ENCODE measurements around the gene CCL17.
A peak's percentile ranks its signal among the peaks of the same experiment; 100 is the strongest.

Gene CCL17

GRCh38 chr16:57427307-57427706 is 22.7 kb downstream of the CCL17 start:
- H3K4me1 Mint-ChIP-seq: peaks cover 4% of the 10 kb centered on the region
- peaks cover 48% of the 10 kb centered on the region for H3K36me3 Mint-ChIP-seq (ENCODE audit: low read depth)
- H3K9me3 Mint-ChIP-seq: no peaks in the 10 kb centered on the region
- H3K27me3 Mint-ChIP-seq (ENCODE audit: low read depth, poor library complexity): no peaks in the 10 kb centered on the region
- TF ChIP-seq CTCF (IDR thresholded peaks at IDR 0.05): no peak
- DNase-seq: no peak
- peak overlapping the region; percentile 68 for H3K27ac Mint-ChIP-seq
- no peak overlapping the region for H3K4me3 Mint-ChIP-seq

GRCh38 chr16:57427824-57428223 is 23.3 kb downstream of the CCL17 start:
- H3K36me3 Mint-ChIP-seq (ENCODE audit: low read depth): peaks cover 53% of the 10 kb centered on the region
- H3K4me3 Mint-ChIP-seq: no peak overlapping the region
- no peaks in the 10 kb centered on the region for H3K27me3 Mint-ChIP-seq (ENCODE audit: low read depth, poor library complexity)
- no peaks in the 10 kb centered on the region for H3K9me3 Mint-ChIP-seq
- no peak overlapping the region for H3K27ac Mint-ChIP-seq
- H3K4me1 Mint-ChIP-seq: no peaks in the 10 kb centered on the region
- DNase-seq: no peak
- no peak for TF ChIP-seq CTCF (IDR thresholded peaks at IDR 0.05)

DNA sequence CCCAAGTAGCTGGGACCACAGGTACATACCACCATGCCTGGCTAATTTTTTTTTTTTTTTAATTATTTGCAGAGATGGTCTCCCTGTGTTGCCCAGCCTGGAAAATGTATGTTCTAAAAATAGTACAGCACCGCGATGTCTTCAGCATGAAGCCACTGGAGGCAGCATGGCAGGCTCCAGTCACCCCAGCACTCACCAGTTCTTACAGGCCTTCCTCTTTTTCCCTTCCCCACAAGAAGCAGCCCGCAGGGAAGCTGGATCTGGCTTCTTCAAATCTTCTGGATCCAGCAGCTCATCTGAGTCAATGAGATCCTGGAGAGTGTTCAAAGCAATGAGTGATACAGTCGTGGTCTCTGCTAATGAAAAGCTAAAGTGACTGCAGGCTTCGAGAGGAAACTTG is 26.4 kb downstream of the CCL17 start:
- peaks cover 78% of the 10 kb centered on the region for H3K36me3 Mint-ChIP-seq (ENCODE audit: low read depth)
- H3K4me1 Mint-ChIP-seq: no peaks in the 10 kb centered on the region
- H3K27me3 Mint-ChIP-seq (ENCODE audit: low read depth, poor library complexity): no peaks in the 10 kb centered on the region

DNA sequence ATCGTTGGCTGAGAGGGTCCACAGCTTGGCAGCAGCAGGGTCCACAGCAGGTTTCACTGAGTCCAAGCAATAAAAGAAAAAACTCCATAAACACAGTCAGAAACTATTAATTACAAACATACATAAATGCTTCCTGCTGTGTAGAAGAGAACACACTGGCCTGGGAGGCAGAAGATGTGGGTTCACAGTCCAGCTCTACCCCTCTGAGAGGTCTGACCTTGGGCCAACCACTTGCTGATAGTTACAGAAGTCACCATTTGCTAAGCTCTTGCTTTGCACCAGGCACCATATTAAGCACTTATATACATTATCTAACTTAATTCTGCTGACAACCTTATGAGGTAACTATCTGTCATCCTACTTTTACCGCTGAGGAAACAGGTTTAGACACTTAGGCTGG is 27.9 kb downstream of the CCL17 start:
- H3K36me3 Mint-ChIP-seq (ENCODE audit: low read depth): peaks cover 73% of the 10 kb centered on the region
- H3K27ac Mint-ChIP-seq: no peak overlapping the region
- no peak overlapping the region for H3K4me3 Mint-ChIP-seq
- DNase-seq: no peak
- no peaks in the 10 kb centered on the region for H3K27me3 Mint-ChIP-seq (ENCODE audit: low read depth, poor library complexity)
- no peaks in the 10 kb centered on the region for H3K9me3 Mint-ChIP-seq
- no peaks in the 10 kb centered on the region for H3K4me1 Mint-ChIP-seq
- TF ChIP-seq CTCF (IDR thresholded peaks at IDR 0.05): no peak

More for the DNA sequence above, 26.4 kb downstream of the CCL17 start:
- Mint-ChIP-seq H3K9me3 (no peaks in the 10 kb centered on the region), H3K27ac (no peak overlapping the region), H3K4me3 (no peak overlapping the region)
- no peak for DNase-seq
- TF ChIP-seq CTCF (IDR thresholded peaks at IDR 0.05): no peak

GRCh38 chr16:57432989-57433388 is 28.4 kb downstream of the CCL17 start:
- no peak for TF ChIP-seq CTCF (IDR thresholded peaks at IDR 0.05)
- Mint-ChIP-seq H3K36me3 (ENCODE audit: low read depth) (peaks cover 71% of the 10 kb centered on the region), H3K4me3 (no peak overlapping the region), H3K4me1 (no peaks in the 10 kb centered on the region), H3K27me3 (ENCODE audit: low read depth, poor library complexity) (no peaks in the 10 kb centered on the region), H3K27ac (no peak overlapping the region), H3K9me3 (no peaks in the 10 kb centered on the region)
- no peak for DNase-seq

DNA sequence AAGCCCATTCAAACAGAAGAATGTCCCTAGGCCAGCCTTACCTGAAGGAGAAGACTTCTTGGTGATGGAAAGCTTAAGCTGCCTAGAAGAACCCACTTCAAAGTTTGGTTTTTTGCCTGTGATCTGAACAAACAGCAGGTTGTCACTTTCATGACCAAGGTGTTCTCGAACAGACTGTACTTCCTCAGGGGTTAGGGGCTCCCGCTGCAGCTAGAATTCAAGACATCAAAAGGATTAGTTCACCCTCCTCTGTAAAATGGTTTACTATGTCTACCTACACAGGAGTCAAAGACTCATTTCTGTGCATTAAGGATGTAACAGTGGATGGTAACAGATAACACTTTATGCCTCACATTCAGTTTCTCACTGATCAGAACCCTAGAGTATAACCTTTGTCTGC is 29.4 kb downstream of the CCL17 start:
- no peaks in the 10 kb centered on the region for H3K4me1 Mint-ChIP-seq
- H3K9me3 Mint-ChIP-seq: no peaks in the 10 kb centered on the region
- H3K4me3 Mint-ChIP-seq: no peak overlapping the region
- no peak for DNase-seq
- H3K36me3 Mint-ChIP-seq (ENCODE audit: low read depth): peaks cover 71% of the 10 kb centered on the region
- H3K27ac Mint-ChIP-seq: no peak overlapping the region
- H3K27me3 Mint-ChIP-seq (ENCODE audit: low read depth, poor library complexity): no peaks in the 10 kb centered on the region
- TF ChIP-seq CTCF (IDR thresholded peaks at IDR 0.05): no peak
